GM11168 (cell line): ENCODE results near the gene SHC1.

Experiments
- in situ Hi-C: fragments of 300-500 bp; cut with MboI; formaldehyde crosslinking; loops from one replicate; pipeline ENCODE4 v1.12.0; 2022; ENCODE audit warnings: low sequenced_read_pairs; ENCODE audit not compliant: unreplicated experiment

Gene SHC1

GRCh38 chr1:155009221-155009711, 38.7 kb upstream of the SHC1 start:
- in situ Hi-C loops = no loop called here

- in situ Hi-C loops = no loop called here
Measured at GRCh38 chr1:155008015-155008941, 37.7 kb upstream of the SHC1 start.

- in situ Hi-C loops = no loop called here
Measured at GRCh38 chr1:155007251-155007828, 36.8 kb upstream of the SHC1 start.

GRCh38 chr1:155006601-155007101, 36.1 kb upstream of the SHC1 start:
- in situ Hi-C loops = no loop called here

- in situ Hi-C loops = no loop called here
Measured at GRCh38 chr1:155005076-155006011, 34.8 kb upstream of the SHC1 start.

- in situ Hi-C loops = no loop called here
Measured at GRCh38 chr1:155004352-155005075, 34.0 kb upstream of the SHC1 start.

GRCh38 chr1:155003766-155004351, 33.3 kb upstream of the SHC1 start:
- in situ Hi-C loops = no loop called here

GRCh38 chr1:155003227-155003765, 32.7 kb upstream of the SHC1 start:
- in situ Hi-C loops = no loop called here

GRCh38 chr1:155002464-155003226, 32.1 kb upstream of the SHC1 start, which contains the start of gene ZBTB7B:
TSS of gene ZBTB7B (plus strand) at chr1:155002802. CDS start at chr1:155014661, 11,859 bp downstream.
- in situ Hi-C loops = no loop called here

GRCh38 chr1:155001675-155002463, 31.3 kb upstream of the SHC1 start:
- in situ Hi-C loops = no loop called here

- in situ Hi-C loops = no loop called here
Measured at GRCh38 chr1:155001425-155001674, 30.8 kb upstream of the SHC1 start.

- in situ Hi-C loops = no loop called here
Measured at GRCh38 chr1:155000726-155001424, 30.3 kb upstream of the SHC1 start.

GRCh38 chr1:155000411-155000725, 29.8 kb upstream of the SHC1 start:
- in situ Hi-C loops = no loop called here

- in situ Hi-C loops = no loop called here
Measured at GRCh38 chr1:154999571-155000410, 29.2 kb upstream of the SHC1 start.

- in situ Hi-C loops = no loop called here
Measured at GRCh38 chr1:154998818-154999570, 28.4 kb upstream of the SHC1 start.
